Activated CD8-positive, alpha-beta memory T cell treated with anti-CD3 and anti-CD28 coated beads, Interleukin-2, amount 50 U/mL, for 4 hours (primary cell): Measurements from ENCODE around the gene GRK3.
"Not testable (repeated sequence)": the region's sequence is repeated elsewhere in the genome, so short reads cannot be mapped to it uniquely, and the experiment has no call there.

Source experiments
- DNase-seq: peaks from one replicate; pipeline ENCODE4 v3.0.0-alpha.2; 2020

GRK3 gene

DNA sequence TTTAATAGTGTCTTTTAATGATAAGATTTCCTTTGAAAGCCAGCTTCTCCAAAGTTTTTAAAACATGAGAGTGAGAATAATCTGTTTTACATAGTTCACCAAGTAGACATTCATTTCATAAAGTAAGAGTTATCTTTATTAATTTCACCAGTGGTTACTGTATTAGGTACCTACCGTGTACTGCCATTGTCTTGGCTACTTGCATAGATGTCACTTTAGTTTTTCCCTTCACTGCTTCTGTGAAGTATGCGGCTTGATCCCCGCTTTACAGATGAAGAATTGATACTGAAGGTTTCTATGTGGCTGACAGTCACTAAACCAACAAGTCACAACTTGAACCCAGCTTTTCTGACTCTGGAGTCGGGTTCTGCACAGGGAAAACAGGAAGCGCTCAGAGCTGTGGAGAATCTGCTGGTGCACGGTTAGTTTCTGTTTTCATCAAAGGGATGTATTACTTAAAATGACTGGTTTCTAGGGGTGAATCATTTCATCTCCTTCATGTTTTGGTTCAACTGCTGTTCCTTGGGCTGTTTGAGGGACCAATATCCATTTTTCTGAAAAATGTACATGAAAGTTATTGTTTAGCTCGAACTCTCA is 138.2 kb downstream of the GRK3 start:
- no peak for DNase-seq

DNA sequence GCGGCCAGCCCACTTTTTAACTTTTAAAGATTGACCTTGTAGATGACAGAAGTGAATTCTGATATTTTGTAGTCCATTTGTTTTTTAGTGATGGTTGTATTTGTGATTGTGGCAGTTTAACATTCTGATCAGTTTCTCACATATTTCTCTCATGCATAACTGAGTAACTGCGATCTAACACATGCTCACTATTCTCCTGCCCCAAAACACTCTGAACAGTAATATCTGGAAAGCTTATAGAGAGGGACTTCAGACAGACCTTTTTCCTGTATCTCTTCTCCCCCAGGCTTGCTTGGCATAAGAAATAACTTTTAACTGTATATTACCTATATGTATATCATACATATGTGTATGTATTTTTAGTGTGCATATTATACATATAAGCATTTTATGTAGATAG is 140.2 kb downstream of the GRK3 start:
- DNase-seq: no peak

DNA sequence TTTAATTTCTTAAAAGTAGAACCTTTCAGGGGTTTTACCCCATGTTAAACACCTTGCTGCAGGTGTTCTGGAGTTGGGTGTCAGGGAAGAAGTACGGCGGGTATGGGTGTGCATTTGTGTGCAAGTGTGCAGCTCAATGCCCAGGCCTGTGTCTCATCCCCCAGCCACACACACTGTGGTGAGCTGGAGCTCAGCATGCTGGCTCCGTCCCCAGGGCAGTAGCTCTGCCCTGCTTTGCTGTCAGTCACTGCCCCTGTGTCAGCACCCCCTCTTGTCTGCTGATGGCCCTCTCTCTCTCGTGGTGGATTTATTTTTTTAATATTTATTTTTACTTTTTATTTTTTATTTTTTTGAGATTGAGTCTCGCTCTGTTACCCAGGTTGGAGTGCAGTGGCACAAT is 141.7 kb downstream of the GRK3 start:
- no peak for DNase-seq

DNA sequence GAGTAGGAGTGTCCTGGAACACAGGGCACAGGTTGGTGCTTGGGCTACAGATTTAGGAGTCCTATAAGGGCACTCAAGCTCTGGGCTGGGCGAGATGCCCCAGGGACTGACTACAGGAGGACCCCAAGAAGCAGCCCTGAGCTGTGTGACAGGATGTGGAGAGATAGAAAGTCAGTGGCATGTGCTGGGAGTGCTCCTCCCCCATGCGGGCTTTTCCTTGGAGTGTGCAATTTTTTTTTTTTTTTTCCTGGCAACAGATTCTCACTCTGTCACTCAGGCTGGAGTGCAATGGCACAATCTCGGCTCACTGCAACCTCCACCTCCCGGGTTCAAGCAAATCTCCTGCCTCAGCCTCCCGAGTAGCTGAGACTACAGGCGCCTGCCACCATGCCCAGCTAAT is 144.0 kb downstream of the GRK3 start:
- DNase-seq: not testable (repeated sequence)

DNA sequence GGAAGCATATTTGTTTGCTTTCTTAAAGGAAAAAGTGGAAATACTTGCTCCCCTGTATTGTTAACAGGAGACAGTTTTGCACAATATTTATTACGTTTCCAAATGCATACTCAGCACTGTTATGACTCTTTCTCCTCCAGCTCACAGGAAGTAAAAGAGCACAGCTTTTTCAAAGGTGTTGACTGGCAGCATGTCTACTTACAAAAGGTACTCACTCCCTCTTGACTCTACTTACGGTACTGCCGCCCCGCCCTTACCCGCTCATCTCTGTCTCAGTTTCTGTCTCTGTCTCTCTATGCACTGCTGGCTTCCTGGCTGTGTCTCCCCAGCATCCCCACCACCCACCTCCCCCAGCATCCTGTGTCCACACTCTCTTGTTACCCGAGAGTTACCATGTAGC is 145.3 kb downstream of the GRK3 start:
- DNase-seq: no peak

DNA sequence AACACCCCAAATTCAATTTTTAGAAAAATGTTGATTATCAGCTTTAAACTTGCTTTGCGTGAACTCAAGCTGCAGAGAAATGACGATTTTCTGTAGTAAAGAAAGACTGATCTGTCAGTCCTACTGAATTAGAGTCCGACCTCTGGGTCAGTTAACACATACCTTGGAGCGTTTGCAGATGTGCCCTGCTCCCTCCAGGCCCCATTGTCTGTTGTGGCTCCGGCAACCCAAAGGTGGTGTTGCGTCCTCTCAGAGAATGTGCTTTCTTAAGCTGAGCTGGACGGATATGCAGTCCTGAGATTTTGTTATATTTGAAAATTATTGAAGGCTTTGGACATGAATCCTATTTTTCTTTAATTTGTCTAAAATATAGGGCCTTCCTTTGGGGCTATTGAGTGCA is 146.0 kb downstream of the GRK3 start:
- DNase-seq: no peak

DNA sequence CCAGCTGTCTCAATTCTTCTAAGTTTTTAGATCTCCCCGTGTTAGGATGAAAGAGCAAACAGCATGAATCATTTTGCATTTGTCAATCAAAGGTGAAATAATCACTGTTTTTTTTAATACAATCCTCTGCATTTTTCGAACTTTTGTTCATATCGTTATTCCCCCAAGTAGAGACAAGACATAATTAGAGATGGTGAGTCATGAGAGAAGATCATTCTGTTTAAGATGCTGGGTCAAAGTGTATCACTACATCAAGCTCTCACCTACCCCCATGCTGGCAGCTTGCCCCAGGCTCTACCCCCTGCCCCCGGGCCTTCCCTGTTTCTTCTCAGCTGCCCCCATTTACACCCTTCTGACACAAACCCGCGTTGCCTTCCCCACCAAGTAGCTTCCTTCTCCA is 147.0 kb downstream of the GRK3 start:
- no peak for DNase-seq

DNA sequence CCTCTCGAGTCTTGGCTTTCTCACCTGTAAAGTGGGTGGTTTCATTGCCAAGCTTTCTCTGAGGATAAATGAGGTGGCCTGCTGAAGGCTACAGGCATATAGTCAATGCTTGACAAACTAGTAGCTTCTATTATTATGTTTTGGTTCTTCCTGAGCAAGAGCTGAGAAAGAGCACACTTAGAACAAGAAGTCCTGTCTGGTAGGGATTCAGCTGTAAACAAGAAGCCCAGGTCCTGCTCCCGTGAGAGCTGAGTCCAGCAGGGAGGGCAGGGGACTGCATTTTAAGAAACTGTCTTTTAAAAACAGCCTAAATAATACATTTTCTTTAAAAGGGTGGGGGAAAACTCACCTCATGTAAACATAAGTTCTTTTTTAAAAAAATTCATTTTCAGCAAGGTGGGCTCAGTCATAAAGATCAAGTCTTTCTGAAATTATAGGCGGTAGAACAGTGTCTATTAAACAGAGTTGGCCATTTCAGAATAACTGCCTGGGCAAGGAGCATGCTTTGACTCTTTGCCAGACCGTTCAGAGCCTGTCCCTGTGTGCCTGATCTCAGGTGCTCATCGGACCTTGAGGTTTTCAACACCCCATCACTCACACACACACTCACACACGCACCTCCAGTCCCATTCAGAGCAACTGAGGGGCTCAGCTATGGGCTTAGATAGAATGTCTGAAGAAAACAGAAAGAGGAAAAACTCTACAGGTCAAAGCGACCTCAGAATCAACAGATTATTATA is 148.4 kb downstream of the GRK3 start:
- no peak for DNase-seq

DNA sequence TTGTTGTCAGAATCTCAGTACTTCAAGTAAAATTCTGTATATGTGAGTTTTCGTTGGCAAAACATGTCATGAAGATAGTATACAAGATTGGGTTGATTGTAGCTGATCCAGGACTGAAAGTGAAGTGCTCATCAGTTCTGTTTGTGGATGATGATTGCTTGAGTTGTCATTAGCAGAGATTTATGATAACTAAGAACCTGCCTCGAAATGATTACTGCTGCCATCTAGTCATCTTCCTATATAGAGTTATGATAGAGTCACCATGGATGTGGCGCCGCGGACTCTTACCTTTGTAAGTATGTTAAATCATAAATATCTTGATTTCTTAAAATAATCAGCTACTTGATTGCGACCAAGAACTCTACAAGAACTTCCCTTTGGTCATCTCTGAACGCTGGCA is 149.6 kb downstream of the GRK3 start:
- DNase-seq: no peak

DNA sequence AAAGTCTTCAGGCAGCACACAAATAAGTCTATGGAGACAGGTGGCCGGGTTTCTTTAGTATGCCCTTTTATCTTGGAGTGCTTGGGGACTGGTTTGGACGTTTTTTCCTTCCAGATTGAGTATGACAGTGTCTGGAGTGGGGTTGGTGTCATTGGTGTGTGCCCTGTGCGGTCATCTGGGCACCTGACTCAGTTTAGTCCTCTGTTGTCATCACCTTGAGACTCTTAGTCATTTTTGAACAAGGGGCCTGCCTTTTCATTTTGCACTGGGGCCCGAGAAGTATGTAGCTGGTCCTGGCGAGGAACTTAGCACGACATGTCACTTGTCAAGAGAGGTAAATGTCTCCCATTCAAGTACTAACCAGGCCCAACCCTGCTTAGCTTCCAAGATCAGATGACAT is 150.3 kb downstream of the GRK3 start:
- no peak for DNase-seq

DNA sequence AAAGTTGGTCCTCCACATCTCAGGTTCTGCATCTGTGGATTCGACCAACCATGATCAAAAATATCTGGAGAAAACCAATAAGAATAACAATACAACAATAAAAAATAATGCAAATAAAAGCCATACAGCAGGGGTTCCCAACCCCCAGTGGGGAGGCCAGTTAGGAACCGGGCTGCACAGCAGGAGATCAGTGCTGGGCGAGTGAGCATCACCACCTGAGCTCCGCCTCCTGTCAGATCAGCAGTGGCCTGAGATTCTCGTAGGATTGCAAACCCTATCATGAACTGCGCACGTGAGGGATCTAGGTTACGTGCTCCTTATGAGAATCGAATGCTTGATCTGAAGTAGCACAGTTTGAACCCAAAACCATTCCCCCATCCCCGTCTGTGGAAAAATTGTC is 152.2 kb downstream of the GRK3 start:
- DNase-seq: no peak

DNA sequence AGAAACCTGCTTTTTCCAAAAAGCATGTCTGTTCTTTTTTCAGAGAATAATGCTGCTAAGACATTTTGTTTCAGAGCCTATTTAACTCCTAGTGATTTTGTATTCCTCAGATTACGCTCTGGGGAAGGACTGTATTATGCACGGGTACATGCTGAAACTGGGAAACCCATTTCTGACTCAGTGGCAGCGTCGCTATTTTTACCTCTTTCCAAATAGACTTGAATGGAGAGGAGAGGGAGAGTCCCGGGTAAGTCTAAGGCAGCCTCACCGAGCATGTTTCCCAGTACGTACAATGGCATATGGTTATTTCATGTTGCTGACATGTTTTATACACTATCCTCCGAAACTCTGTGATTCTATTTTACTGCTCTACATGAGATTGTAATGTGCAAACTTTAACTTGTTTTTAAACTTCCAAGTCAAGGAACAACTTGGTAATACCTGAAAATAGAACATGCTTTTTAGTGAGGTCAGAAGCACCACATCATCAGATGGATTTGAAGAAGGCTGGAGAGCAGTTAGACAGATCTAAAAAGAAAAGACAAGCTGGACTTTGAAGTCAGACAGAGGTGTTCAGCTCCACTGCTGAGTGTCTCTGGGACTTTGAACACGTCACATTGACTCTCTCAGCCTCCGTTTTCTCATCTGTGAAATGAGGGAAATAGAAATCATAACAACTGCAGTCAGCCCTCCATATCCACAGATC is 153.8 kb downstream of the GRK3 start:
- DNase-seq: no peak

DNA sequence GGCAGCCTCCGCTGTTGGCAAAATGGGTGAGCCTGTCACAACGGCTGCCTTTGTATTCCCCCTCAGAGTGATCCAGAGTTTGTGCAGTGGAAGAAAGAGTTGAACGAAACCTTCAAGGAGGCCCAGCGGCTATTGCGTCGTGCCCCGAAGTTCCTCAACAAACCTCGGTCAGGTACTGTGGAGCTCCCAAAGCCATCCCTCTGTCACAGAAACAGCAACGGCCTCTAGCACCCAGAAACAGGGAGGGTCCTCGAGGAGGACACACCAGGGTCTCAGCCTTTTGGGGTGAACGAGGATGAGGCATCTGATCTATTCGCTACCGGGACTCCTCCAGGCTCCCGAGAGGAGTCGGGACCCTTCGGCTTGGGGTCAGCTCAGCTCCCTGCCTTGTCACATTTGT is 157.7 kb downstream of the GRK3 start:
- DNase-seq: no peak

DNA sequence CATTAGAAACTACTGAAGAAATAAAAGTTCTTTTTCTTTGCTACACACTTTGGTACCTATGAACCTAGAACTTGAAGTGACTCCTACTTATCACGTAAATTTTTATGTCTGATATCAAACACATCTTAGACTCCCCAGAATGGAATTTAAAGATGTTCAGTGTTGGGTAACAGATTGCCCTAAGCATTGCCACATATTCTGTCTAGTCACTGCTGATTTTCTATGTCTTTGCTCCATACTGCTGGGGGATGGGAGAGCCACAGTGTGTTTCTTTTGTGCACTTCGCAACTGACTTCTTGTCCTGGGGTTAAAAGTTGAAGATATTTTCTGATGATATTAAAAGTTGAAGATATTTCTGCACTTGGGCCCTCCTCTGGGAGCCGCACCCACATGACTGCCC is 158.2 kb downstream of the GRK3 start:
- no peak for DNase-seq

DNA sequence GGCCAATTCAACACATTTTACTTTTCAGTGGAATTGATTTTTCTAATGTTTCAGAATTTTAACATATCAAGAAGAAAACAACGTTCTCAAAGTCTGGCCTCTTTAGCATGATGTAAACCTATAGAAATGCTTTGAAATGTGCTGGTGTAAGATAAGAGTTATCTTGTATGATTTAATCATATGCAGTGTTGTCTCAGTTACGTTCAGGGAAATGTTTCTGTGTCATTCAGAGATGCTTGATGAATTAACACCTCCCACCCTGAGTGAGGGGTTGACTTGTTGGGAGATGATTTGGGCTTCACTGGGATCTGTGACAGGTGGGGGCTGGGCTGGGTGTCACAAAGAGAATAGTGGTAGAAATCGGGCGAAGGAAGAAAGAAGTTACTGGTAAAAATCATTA is 161.8 kb downstream of the GRK3 start:
- DNase-seq: no peak

DNA sequence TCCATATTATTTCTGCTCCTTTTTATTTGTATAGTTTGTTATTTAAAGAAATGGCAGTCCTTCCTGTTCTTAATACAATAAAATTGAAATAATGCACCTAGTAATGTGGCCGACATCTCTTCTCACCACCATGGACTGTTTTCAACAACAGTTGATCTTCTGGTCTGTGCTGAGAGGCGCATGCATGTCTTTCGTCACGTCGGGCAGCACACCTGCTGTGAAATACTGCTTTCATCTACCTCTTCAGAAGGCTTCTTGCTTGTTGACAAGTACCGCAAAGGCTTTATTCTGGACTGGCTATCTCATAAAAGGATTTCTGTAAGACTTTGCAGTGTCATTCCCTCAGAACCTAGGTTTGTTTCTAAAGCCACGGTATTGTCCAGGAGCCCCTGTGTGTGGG is 163.6 kb downstream of the GRK3 start:
- no peak for DNase-seq

DNA sequence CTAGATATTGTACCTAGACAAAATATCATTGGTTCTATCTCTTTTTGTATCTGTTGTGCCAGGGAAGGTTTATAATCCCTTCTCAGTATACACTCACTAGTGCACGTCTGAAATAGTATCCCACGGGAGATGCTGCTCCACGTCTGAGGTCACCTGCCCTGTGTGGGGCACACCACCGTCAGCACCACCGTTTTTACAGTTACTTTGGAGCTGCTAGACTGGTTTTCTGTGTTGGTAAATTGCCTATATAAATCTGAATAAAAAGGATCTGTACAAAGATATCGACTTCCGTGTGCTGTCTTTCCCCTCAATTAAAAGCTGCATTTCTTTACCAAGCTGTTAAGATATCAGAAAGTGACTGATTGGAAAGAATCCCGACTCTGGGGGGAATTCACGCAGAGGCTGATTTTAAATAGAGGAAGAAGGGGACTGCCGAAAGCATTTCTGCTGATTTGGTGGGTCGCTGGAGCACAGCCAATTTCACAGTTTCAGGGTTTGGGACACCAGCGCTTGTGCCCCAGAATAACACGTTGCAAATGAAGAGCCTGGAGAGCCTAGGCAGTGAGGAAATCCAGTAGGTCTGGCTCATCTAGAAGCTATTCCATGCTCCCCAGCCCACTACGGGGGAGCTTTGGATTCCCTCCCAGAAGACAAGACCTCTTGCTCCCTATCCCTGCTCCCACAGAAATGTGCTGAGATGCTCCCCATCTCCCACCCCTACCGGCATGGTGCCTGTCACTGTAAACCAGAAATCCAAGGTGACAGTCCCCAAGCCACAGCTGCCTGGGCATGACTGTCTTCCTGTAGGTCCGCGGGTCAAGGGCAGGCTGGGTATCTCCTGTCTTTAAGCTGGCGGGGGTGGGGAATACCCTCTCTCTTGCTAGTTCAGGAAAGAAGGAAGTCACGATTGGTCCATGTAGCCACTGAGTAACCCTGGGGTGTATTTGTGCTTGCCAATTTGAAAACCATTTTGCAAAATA is 164.8 kb downstream of the GRK3 start:
- DNase-seq: no peak

DNA sequence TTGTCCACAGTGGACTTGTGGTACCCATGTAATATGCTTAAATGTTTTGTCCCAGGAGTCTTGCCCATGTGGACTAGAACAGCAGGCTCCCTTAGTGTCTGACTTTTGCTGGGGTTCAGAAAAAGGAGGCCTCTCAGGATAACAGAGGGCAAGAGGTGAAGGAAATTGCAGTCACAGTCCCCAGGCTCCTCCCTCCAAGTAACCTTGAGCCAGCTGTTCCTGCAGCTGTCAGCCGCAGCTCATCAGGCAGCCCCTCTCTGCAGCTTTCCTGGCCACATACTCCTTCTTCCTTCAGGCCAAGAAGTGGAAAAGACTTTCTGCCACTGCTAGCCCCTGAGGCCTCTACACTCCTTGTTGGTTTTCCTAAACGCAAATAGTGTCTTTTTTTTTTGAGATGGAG is 171.2 kb downstream of the GRK3 start:
- no peak for DNase-seq

DNA sequence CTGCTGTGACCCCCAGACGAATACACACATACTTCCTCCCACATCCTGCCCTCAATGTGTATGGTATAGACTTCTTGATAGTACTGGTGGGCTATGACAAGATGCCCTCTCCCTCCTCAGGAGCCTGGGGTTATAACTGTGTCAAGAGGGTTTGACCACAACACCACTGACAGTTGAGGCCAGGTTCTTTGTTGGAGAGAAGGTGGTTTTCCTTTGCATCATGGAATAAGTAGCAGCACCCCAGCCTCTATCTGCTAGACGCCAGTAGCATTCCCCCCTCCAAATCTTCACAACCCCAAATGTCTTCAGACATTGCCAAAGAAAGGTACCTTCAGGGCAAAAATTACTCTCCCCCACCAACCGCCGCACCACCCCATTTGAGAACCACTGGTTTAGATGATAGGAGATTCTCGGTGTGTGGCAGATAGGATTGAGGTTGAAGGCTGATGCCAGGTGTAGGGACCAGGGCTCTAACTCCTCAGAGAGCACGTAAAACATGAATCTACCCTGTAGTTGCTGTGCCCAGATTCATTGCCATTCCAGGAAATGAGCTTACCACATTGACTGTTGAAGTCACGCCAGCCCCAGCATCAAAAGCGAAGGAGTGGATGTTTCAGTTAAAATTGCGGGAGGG is 172.0 kb downstream of the GRK3 start:
- DNase-seq: no peak

DNA sequence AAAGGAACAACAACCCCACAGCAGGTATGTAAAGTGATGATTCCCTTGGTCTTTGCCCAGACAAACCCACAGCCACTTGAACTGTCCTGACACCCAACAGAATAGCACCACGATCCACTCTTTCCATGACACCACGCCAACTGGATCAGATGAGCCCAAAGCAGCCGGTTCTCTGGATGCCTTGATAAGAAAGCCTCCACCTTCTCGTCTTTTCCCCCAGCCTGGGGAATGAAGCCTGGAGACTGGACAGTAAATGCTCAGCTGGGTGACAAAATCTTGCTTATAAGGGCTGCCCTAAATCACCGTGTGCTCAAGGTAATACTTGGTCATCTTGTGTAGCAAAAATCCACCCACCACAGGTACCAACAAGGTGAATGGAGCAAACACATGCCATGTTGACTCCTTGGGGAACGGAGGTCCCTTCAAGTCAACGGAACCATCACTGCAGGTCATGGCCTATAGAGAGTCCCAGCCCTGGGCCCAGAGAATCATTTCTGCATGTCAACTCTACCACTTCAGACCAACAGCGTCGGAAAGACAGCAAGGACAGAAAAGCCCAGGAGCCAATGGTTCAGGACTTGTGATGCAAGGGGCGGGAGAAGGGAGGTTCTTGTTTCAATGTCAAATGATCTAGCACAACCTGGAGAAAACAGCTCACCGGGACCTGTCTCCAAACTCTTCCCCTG is 175.3 kb downstream of the GRK3 start:
- DNase-seq: no peak

DNA sequence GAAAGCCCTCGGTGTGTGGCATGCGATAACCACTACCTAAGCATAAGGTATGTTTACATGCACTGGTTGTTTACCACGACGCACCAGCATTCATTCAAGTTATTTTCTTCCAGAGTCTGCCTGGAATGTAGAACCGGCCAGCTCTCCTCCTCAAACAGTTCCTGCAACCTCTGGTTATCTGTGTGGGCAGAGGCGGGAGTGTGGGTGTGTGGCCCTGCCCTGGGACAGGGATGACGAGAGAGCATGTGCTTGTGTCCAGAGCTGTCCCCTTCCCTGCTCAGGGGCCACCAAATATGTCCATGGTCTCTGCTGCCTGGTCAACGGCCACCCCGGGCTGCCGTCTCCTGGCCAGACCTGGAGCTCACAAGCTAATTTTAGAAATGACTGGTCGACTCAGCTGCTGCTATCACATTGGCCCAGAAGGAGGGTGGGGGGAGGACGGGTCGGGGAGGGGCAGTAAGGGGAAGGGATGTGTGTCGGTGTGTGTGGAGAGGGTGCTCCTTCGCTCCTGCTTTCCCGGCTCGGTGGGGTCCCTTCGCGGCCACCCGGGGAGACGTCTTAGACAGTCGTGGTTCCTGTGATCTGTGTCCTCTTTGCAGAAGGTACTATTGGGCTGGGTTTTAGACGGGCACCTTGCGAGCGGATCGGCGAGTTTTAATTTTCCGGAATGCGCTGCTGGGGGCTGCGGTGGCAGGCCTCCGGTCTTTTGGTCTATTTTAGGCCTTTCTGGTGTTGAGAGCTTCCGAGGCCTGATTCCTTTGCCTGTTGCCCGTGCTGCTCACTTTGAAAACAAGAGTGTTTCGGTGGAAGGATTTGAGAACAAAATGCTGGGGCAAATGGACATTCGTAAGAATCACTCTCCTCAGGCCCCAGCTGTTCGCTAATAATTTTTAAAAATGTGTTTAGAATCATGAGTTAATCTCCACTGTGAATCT is 177.5 kb downstream of the GRK3 start, which contains the start of gene MYO18B:
Gene MYO18B, plus strand, starts transcription at position 497 of the 935 bp plus-strand sequence. CDS start 18,905 bp downstream, outside the sequence.
- DNase-seq: no peak
